GF-D8 (cell line): Measurements from ENCODE around the gene CMIP.

ENCODE experiments used
- DNase-seq: peaks from one replicate; lab custom pipeline; 2025; lab: John Stamatoyannopoulos, UW

Gene CMIP

DNA sequence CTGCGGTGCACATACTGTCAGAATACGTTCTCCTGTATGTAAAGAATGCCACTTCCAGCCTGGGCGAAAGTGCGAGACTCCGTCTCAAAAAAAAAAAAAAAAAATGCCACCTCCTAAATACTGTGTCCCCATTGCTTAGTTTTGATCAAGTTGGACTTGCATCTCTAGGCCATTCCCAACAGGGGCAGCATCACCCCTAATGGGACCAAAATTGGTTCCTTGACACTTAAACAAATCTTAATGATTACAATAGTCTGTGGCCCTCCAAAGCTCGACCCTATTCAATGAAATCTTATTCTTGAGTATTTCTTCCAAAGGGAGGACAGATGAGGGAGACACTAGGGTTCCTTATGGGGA, 179.8 kb downstream of the CMIP start:
- DNase-seq = no peak

DNA sequence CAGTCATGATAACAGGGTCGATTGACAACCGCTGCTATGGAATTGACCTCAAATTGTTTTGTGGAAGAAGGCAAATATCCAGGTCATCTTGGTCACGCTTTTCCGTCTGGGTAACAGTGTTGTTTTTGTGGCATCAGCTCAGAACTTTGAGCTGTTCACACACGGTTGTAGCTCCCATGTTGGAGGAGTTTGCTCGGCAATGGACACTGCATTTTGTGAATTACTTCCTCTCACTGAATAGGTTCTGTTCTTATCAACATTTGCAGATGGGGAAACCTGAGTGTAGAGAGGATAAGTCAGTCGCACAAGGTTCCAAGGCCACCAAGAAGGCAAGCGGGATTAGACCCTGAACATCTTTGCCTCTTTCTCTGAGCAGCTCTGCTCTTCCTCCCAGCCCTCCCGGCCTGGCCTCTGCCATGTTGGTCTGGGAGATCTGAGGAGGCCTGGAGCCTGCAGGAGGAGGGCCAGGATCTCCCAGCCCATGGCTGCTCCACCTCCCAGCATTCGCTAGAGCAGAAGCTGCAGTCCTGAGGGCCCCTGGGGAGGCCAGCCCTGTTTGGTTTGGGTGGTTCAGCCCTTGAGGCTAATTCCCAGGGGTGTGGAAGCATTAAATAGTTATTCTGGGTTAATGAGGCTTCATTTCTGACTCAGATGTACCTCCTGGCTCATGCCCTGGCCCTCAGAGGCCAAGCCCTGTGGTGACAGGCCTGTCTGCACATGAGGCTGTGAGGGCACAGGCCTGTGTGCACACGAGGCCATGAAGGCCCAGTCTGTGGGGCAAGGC, 180.3 kb downstream of the CMIP start:
- no peak for DNase-seq

DNA sequence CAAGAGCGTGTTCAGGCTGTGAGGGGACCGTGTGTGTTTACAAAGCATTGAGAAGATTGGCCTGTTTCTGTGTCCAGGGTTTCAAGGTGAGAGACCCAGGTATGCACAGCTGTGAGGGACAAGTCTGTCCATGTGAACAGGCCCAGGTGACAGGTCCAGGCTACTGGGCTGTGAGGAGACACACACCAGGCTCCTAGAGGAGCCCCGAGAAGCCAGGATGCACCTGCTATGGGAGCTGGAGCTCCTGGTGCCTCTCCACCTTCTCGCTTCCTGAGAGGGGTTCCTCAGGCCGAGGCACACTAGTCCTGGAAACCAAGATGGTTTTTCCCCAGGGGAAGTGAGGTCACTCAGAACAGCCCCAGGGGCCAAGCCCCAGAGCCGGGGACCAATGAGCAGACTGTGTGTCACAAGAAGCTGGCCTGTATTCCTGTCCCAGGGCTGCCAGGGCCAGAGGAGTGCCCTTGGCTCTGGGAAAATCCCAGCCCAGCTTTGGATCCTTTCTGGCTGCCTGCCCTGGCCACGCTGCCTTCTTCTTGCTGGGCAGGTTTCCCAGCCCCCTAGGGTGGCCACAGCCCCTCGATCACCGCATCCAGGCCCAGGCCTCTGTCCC, 181.0 kb downstream of the CMIP start:
- no peak for DNase-seq

DNA sequence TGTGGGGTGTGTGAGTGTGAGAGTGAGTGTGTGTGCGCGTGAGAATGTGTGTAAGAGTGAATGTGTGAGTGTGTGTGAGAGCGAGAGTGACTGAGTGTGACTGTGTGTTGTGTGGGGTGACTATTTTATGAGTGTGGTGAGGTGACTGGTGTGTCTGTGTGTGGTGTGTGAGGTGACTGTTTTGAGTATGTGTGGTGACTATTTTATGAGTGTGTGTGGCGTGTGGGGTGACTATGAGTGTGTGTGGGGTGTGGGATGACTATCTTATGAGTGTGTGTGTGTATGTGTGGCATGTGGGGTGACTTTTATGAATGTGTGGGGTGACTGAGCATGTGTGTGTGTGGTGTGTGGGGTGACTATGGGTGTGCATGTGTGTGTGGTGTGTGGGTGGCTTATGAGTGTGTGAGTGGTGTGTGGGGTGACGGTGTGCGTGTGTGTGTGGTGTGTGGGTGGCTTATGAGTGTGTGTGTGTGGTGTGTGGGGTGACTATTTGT, 181.6 kb downstream of the CMIP start:
- no peak for DNase-seq

DNA sequence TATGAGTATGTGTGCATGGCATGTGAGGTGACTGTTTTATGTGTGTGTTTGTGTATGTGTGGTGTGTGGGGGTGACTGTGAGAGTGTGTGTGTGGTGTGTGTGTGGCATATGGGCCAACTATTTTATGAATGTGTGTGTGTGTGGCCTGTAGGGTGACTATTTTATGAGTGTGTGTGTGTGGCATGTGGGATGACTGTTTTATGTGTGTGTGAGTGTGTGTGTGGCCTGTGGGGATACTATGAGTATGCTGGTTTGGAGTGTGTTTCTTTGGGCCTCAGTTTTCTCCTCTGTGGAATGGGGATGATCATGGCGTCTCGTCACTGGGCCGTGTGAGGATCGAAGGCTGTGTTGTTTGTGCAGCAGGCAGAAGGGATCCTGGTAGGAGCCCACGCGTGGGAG, 182.4 kb downstream of the CMIP start:
- DNase-seq = no peak

DNA sequence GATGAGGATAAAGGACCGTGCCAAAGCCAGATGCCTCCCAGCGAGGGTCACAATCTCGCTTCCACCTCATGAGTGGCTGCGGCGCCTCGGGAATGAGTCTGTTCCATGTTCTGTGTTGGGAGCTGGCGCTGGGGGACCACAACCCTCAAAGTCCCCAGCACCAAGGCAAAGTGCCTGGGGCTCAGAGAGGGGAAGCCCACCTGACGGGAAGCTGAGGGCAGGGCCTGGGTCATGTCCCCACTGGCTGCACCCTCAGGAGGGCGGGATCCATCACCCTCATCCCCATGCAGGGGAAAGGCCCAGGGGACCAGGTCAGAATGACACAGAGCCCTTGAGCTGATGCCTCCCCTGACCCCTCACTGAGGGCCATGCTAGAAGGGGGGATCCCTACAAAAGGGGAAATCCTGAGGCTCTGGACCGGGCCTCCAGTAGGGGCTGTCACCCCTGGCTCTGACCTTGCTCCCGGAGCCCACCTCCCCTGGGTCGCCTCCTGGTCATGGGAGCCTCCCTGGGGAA, 183.2 kb downstream of the CMIP start:
- DNase-seq = no peak

DNA sequence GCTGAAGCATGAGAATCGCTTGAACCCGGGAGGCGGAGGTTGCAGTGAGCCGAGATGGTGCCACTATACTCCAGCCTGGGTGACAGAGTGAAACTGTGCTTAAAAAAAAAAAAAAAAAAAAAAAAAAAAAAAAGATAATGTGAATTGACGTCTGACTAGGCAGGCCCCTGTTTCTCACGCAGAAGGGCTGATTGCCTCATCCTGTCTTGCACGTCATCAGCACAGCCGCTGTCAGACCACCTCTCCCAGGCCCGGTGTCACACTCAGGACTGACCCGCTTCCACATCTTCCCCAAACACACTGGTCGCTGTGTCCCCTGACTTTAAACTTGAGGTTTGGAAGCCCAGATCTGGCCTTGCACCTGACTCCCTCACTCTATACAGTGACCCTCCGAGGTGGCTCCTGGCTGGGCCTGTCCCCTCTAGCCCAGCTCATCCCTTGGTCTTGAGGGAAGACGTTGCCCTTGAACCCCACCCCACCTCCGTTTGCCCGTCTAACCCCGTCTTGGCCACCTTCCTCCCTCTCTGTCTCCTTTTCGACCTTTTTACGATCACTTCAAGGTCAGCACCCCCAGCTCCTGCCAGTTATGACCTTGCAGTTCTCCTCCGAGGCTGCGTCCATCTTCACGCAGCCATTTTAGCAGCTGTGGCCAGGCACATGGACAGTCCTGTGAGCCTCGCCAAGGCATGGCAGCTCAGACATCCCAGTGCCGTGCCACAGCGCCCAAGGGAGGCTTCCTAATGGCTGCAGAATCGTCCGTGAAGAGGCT, 184.6 kb downstream of the CMIP start:
- no peak for DNase-seq

DNA sequence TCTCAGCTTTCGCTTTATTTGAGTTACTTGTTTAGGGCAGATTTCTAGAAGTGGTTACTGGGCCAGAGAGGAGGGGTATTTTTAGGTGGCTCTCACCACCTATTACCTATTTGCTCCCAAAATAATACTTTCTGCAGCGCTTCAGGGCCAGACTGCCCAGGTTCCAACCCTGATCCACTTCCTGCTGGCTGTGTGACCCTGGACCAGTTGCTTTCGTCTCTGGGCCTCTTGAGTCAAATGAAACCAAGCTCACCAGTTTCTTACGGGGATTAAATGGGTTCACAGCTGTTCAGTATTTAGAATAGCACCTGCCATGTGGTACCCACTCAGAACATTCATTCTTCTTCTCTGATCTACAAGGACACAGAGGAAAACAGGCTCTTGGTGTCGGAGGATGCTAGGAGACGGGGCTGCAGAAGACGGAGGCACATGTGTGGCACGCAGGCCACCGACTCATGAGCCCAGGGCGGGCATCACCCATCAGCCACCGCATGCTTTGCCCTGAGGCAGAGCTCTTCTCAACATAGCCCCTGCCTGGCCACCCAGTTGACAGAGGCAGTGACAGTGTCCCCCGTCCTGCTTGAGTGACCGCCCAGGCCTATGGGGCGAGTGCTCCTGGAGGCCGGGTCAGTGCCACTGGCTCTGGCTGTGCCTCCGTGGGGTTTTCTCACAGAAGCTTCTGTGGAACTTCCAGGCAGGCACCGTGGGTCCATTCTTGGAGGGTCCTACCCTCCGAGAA, 185.5 kb downstream of the CMIP start:
- no peak for DNase-seq

DNA sequence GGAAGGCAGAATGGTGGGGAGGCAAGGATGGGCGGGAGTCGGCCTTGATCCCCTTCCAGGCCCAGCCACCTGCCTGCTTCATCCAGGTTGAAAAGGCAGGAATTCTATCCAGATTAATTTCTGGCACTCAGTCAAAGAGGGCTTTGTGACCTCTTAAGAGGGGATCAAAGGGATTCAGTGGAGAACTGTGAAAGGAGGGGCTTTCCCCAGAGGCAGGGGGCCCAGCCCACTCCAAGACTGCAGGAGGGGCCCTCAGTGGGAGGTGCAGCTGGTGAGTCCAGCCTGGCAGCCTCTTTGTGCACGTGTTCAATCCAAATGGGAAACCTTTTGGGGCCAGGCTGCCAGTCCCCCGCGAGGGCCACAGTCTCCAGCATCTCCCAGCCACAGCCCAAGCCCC, 186.0 kb downstream of the CMIP start:
- no peak for DNase-seq

DNA sequence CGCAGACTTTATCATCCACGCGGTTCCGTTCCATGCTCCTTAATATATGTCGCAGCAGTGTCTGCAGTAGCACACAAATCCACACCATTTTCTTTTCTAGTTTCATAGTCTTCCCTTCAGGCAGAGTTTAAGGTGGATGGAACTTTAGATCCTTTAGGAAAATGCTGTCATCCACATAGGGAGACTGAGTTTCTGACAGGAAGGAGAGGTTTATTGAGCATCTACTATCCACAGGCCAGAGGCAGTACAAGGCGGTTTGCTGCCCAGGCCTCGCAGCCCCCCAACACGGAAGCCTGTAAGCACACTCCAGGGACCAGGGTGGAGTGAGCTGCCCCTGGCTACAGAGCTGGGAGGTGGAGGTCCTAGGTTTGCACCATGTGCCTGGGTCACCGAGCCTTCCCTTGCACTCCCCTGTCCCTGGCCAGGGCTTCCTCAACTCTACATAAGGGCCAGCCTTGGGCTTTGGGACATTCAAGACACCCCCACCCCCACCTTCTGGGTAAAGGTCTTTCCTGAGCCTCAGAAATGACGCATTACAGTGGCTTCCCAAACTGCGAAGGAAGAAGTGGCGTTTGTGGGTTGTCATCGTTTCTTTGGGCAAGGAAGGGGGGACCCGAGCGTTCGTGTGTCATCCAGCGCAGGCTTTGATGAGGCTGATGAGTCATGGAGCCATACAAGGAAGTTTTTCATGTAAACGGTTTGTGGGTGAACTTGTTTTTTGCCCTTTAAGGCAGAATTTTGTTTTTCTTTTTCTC, 188.0 kb downstream of the CMIP start:
- DNase-seq = no peak

DNA sequence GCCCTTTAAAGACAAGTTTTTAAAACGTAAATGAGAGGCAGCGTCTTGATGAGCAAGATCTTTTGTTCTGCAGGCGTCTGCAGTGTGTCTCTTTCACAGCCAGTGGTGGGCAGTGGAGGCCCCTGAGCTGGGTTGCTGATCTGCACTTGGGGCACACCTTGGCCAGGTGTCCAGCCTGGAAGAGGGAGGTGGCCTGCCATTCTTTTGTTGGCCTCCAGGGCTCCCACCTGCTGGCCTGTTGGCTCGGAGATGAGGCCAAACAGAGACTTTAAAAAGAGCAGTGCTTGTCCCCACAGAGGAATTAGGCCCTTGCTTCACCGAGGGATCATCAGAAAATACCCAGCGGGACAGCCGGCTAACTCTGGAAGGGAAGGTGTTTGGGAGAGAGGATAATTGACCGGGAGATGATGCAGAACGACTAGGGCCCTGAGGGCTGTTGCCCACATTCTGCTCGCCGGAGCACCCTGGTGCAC, 188.6 kb downstream of the CMIP start:
- DNase-seq = no peak

DNA sequence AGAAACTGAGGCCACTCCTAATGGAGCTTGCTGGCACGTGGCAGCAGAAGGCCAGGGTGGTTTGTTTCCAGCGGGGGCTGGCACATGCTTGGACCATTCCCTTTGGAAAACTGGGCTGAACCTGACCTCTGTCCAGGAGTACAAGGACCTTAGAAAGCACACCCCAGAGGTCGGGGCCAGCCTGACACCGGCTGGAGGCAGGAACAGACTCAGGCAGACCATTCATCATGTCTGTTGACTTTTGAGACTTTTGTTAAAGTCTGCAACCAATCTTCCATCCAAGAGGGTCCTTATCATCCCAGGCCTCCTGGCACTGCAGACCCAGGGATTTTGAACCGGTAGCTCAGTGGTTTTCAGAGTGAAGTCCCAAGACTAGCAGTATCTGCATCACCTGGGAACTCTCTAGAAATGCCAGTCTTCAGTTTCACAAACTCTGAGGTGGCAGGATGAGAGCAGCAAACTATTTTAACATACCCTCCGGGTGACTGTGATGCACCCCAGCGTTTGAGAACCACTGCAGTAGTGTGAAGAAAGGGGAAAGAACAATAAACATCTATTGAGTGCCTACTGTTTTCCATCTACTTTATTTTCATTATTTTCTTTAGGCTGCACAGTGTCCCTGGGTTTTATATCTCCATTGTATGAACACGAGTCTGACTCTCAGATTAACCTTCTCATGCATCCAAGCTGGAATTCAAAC, 189.2 kb downstream of the CMIP start:
- no peak for DNase-seq

DNA sequence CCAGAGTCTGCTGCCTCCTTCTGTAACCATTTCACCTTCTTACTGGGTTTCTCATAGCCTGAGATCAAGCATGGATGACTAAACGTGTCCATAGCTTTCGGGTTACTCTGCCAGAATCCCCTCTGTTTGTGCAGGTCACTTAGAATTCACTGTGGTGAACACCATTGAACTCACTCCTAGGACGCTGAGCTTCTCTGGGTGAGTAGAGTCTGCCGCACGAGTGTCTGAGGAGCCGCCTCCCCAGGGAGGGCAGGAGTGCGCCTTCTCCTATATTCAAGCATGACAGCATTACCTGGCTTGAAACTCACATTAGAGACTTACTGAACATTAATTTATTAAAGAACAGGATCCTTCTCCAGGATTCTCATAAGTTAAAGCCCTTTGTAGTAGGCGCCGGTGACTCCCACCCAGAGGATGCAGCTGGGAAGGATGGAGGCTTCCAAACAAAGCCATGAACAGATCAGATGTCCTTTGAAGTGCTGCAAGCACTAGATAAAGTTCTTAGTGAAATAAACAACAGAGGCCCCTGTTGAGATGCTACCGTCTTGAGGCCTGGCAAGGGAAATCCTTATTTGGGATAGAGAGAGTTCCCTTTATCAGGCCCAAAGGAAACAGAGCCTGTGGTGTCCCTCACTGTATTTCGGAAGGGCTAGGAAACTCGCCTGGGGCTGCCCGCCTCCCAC, 189.9 kb downstream of the CMIP start:
- no peak for DNase-seq

DNA sequence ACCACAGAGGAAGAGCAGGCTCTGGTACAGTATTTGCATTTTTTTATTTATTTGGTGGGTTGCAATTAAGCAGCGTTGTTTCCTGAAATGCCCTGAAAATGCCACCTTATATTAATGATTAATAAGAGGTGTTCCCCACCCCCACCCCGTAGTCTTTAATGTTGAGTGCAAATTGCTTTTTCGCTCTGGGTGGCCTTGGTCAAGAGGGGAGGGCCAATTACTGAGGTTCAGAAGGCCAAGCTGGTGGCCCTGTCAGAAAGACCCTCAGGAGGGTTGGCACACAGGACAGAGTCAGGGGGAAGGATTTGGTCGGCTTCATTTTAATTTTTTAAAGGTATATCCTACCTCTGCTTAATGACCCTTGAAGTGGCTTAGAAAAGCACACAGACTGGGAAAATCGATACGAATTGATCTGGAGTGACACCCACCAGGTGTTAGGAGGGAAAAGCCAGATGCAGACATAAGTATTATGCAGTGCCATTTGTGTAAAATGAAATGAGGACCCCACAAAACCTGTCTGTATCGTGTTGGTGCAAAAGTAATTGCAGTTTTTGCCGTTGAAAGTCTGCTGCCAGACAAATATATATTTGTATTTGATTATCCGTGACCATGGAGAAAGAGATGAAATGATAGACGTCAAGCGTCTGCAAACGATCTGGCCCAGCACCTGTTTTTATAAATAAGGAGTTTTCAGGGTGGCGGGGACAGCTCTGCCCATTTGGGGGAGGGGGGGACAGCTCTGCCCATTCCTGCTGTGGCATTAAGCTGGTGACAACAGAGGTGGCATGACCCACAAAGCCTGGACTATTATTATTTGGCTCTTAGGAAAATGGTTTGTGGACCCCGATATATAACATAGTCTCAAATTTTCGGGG, 190.7 kb downstream of the CMIP start:
- no peak for DNase-seq

DNA sequence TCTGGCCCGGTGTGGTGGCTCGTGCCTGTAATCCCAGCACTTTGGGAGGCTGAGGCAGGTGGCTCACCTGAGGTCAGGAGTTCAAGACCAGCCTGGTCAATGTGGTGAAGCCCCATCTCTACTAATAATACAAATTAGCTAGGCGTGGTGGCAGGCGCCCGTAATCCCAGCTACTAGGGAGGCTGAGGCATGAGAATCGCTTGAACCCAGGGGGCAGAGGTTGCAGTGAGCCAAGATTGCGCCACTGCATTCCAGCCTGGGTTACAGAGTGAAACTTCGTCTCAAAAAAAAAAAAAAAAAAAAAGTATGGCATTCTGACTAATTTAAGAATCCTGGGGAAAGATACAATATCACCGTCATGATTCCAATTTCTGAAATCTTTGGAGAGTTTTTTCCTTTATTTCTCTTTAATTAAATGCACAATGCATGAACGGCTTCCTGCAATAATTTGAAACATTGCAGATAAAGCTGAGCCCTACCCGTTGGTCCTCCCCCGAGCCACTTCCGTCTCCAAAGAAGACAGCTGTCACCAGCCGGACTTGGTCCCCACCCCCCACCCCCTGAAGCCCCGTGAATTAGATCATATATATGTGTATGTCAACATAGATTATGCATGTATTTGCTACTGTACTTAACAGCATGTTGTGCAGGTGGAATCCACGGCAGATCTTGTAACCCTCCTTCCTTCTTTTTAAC, 191.8 kb downstream of the CMIP start:
- DNase-seq = peak; percentile 43

DNA sequence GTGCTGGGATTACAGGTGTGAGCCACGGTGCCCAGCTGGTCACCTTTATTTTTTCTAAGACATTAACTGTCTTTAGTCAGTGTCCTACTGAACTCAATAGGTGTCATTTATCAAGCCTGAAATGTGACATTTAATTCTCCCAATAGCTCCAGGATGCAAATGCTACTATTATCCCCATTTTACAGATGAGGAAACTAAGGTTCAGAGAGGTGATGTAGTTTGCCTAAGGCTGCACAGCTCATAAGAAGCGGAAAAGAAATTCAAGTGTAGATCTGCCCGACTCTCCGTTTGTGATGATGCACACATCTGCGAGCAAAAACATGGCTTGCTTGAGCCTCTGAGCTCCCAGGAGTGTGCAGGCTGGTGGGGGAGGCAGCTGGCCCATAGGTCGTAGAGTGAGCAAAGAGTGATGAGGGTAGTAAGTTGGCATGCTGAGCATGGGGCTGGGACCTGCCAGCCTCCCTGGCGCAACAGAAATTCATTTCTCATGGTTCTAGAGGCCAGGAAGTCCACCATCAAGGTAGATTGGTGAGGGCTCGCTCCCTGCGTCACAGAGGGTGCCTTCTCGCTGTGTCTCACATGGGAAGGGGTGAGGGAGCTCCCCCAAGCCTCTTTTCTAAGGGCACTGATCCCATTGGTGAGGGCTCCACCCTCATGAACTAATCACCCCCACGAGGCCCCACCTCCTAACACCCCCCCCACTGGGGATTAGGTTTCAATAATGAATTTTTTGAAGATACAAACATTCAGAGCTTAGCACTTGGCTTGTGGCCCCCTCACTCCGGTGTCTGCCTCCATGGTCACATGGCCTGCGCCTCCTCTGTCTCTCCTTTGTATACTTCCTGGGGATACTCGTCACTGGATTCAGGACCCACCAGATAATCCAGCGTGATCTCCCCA, 193.0 kb downstream of the CMIP start:
- DNase-seq = no peak

DNA sequence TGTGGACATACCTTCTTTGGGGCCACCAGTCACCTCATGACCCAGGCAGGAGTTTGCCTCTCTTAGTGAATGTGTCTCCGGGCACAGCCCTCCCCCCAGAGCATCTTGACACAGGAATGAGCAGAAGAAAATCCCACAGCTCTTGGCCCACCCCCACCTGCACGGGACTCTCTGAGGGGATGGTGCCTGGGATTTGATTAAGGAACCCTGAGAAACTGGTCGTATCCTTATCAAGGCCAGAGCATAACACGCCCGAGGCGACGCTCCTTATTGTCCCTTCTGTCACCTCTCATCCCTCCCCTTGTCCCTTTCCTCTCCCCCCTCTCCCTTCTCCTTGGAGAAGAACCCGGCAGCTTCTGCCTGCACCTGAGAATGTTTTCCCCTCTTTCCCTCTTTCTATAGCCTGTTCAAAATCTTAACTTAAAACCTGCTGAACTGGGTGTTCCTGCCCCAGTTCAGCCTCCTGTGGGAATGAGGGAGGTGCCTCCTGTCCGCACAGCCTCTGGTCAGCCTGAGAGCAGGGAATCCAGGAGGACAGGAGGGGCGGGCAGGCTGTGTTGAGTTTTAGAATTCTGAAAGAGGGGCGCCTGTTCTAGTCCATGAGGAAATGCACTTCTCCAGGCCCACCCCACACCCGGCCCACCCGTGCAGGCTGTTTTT, 193.8 kb downstream of the CMIP start:
- DNase-seq = no peak
